Astrocyte of the spinal cord (primary cell): Measurements from ENCODE around the gene CIB2.

ENCODE experiments used
- DNase-seq: peaks from one replicate; pipeline ENCODE4 v3.0.0; 2011; ENCODE audit warnings: low read depth, low spot score
- H3K4me3 ChIP-seq: 2 replicates; pipeline ENCODE4 v1.5.1; 2011; ENCODE audit warnings: low read depth, mild to moderate bottlenecking, low read length, moderate library complexity
- CTCF ChIP-seq: IDR thresholded peaks from 2 replicates; pipeline ENCODE4 v1.5.1; 2012; ENCODE audit warnings: low read depth, mild to moderate bottlenecking, low read length, inconsistent platforms
- in situ Hi-C: cut with HindIII; loops from 2 replicates; pipeline ENCODE4 v1.10.0; 2017; ENCODE audit warnings: low sequenced_read_pairs

Gene CIB2

GRCh38 chr15:78140292-78140691 lies 9.0 kb upstream of the CIB2 start:
- DNase-seq: no peak
- no peak overlapping the region for H3K4me3 ChIP-seq
- no peak for TF ChIP-seq CTCF
- in situ Hi-C loops: no loop called here

GRCh38 chr15:78139578-78139977 lies 8.3 kb upstream of the CIB2 start:
- no peak for DNase-seq
- in situ Hi-C loops: no loop called here
- H3K4me3 ChIP-seq: no peak overlapping the region
- no peak for TF ChIP-seq CTCF

GRCh38 chr15:78133801-78134200 lies 2.6 kb upstream of the CIB2 start:
- no peak for DNase-seq
- H3K4me3 ChIP-seq: no peak overlapping the region
- in situ Hi-C loops: no loop called here
- TF ChIP-seq CTCF: no peak

GRCh38 chr15:78130466-78131294 lies 565 bp downstream of the CIB2 start:
- no peak for DNase-seq

GRCh38 chr15:78129751-78130287 lies 1.4 kb downstream of the CIB2 start:
- no peak for DNase-seq
- H3K4me3 ChIP-seq: no peak overlapping the region
- no peak for TF ChIP-seq CTCF
- in situ Hi-C loops: no loop called here

More at GRCh38 chr15:78130466-78131294, 565 bp downstream of the CIB2 start:
- no peak for TF ChIP-seq CTCF
- H3K4me3 ChIP-seq: peak overlapping the region; percentile 17
- in situ Hi-C loops: no loop called here

GRCh38 chr15:78129077-78129750 lies 2.0 kb downstream of the CIB2 start:
- DNase-seq: no peak
- H3K4me3 ChIP-seq: no peak overlapping the region
- no peak for TF ChIP-seq CTCF

More at GRCh38 chr15:78129077-78129750, 2.0 kb downstream of the CIB2 start:
- in situ Hi-C loops: no loop called here
